GM18951 (cell line): ENCODE data around the gene C1QTNF12.

ENCODE experiments used
- POLR2A ChIP-seq: IDR thresholded peaks from 4 replicates; pipeline ENCODE4 v1.6.1; 2011; ENCODE audit warnings: mild to moderate bottlenecking; ENCODE audit not compliant: insufficient read length, insufficient read depth; ENCODE audit errors: extremely low read depth
- in situ Hi-C: fragments of 300-500 bp; cut with MboI; formaldehyde crosslinking; loops from one replicate; pipeline ENCODE4 v1.12.0; 2022; ENCODE audit warnings: low sequenced_read_pairs, mixed read lengths, inconsistent platforms; ENCODE audit not compliant: unreplicated experiment

Gene C1QTNF12

GRCh38 chr1:1229770-1230169, 16.8 kb downstream of the C1QTNF12 start:
- no peak for TF ChIP-seq POLR2A
- in situ Hi-C loops: no loop called here

GRCh38 chr1:1228596-1229321, 17.8 kb downstream of the C1QTNF12 start:
- no peak for TF ChIP-seq POLR2A
- in situ Hi-C loops: no loop called here

- in situ Hi-C loops: no loop called here
Observed at GRCh38 chr1:1228187-1228586, 18.3 kb downstream of the C1QTNF12 start.

GRCh38 chr1:1227386-1227785, 19.1 kb downstream of the C1QTNF12 start:
- TF ChIP-seq POLR2A: no peak
- in situ Hi-C loops: no loop called here

More at GRCh38 chr1:1228187-1228586, 18.3 kb downstream of the C1QTNF12 start:
- no peak for TF ChIP-seq POLR2A

DNA sequence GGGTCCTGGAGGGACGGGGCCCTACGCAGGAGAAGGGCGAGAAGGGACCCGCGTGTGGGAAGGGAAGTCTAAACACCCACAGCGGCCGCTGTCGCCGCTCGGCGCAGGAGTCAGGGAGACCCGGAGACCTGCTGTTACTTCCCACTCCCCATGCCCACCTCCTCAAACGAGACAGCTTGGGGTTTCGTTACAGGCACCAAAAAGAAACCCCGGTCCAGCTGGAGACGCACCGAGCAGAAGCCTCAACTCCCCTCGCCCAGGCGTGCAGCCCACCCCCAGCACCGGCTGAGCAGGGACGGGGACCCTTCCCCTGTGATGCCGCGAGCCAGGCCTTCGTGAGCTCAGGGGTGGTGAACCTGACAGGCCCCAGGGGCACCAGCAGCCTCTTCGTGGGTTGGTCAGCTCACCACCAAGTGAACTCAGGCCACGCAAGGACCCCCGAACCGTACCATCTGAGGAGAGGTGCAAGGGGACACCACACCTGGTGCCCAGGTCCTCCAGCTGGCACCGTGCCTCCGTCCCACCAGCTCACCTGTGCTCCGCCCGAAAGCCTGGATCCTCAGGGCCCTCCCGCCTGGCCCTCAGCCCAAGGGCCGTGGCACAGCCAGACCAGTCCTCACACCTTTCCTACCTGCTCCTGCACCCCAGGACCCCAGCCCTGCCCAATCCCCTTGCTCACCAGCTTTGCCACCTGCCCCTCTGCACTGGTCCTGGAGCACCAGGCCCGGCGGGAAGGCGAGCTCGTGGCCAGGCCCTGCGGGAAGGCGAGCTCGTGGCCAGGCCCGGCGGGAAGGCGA, 19.8 kb downstream of the C1QTNF12 start:
- in situ Hi-C loops: no loop called here
- no peak for TF ChIP-seq POLR2A

DNA sequence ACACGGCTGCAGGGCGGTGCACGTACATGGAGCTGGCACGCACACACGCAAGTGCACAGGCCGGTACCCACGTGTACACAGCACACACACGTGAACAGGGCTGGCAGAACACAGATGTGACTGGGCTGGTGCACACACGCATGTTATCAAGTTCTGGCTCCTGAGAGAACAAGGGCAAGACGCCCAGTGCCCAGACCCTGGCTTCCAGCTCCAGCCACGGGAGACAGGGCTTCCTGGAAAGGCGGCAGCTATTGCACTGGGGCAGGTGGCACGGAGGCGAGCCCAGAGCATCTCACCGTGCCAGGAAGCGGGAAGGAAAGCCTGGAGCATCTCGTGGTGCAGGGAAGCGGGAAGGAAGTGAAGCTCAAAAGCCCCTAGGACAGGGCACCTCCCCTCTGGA, 20.6 kb downstream of the C1QTNF12 start:
- no peak for TF ChIP-seq POLR2A
- in situ Hi-C loops: no loop called here

- TF ChIP-seq POLR2A: no peak
- in situ Hi-C loops: no loop called here
Observed at GRCh38 chr1:1225238-1225845, 21.2 kb downstream of the C1QTNF12 start.

DNA sequence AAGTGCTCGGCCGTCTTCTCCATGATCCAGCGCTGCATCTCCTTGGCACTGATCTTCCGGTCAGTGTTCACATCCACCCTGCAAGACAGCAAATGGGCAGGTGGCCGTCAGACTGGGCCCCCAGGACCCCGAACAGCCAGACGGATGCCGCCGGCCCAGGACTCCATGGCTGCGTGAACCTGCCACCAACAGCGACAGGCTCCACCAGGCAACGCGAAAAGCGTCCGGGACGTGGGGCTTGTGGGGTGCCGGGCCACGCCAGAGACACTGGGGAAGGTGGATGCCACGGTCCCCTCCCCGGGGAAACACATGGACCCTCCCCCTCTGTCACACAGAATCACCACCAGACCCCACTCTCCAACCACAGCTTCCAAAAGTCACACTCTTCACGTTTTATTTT, 22.6 kb downstream of the C1QTNF12 start:
- TF ChIP-seq POLR2A: no peak
- in situ Hi-C loops: no loop called here

- in situ Hi-C loops: no loop called here
Observed at GRCh38 chr1:1223321-1223720, 23.2 kb downstream of the C1QTNF12 start.

DNA sequence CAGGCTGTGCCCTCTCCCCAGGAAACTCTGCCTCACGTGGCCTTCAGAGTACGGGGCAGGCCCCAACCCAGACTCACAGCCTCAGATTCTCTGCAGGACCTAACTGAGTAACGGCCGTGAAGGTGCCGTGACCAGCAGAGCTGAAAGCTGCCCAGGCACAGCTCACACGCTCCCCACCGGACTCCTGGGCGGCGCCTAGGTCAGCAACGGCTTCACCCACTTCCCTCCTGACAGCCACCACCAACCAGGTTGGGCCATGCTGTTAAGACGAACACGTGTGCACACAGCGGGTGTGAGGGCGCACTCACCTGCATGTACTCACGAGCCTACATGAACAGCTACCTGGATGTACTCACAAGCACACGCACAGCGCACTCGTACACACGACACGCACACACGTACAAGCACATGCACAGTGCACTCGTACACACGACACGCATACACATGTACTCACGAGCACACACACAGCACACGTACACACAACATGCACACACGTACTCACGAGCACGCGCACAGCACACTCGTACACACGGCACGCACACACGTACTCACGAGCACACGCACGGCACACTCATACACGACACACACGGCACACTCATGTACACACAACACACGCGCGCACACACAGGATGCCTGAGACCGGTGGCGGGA, 23.8 kb downstream of the C1QTNF12 start:
- TF ChIP-seq POLR2A: no peak
- in situ Hi-C loops: no loop called here

More at GRCh38 chr1:1223321-1223720, 23.2 kb downstream of the C1QTNF12 start:
- no peak for TF ChIP-seq POLR2A

DNA sequence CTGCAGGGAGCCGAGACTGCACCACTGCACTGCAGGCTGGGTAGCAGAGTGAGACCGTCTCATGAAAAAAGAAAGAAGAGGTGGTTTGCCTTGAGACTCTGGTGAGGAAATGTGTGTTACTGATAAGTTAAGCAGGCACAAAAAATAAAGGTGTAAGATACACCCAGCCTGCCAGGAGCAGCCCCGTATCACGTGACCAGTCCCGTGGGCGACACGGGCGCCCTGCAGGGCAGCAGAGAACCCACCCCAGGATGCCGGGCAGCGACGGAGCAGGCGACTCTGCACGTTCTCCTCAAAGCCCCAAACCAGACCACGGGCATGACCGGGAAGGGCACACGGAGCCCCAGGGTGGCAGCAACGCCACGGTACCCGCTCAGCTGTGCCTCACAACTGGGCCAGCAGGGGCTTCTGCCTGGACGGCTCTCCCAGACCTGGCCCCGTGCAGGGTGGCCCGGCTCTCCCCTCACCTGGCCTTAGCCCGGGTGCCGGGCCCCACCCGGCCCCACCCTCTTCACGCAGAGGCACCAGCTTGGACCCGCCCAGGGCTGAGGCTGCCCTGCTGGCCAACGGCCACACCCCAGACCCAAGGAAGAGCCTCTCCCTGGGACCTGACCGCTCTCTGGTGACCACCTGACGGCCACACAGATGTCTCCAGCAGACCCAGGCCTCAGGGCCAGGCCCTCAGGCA, 24.5 kb downstream of the C1QTNF12 start:
- in situ Hi-C loops: no loop called here
- no peak for TF ChIP-seq POLR2A

DNA sequence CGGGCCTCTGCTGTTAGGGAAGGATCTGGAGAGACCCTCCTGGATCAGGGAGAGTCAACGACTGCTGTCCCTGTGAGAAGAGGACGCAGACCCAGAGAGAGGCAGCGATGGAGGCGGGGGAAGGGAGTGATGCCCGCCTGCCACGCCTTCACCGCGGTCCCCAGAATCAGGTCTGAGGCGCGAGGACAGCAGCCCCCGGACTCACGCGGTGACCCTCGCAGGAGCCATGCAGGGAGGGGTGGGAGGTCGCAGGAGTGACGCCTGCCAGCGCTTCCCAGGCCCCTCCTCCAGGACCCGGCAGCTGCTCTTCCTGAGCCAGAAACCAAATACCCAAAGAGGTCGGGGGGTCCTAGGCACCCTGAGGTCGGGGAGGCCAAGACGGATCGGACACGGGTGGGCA, 26.3 kb downstream of the C1QTNF12 start:
- in situ Hi-C loops: no loop called here
- no peak for TF ChIP-seq POLR2A

DNA sequence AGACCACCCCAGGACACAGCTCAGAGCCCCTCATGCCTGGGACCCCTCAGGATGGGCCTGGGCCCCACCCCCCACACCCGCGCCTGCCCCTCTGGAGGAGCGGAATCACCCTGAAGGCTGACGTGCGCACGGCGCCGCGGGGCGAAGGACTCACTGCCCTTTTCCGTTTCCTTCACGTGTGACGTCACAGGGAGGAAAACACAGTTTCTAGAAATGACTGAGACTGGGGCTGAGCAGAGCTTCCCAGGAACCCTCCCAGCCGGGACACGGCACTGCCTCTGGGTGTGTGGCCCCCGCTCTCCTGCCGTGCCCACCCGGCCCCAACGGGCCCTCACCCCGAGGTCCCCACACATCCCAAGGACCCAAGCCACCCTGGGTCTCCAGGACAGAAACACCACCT, 27.2 kb downstream of the C1QTNF12 start:
- in situ Hi-C loops: no loop called here
- no peak for TF ChIP-seq POLR2A
